Measurements from ENCODE around the gene CYP27C1.
"Not testable (repeated sequence)": the region's sequence is repeated elsewhere in the genome, so short reads cannot be mapped to it uniquely, and the experiment has no call there.

The CYP27C1 gene

GRCh38 chr2:127220102-127220767, at the start of gene CYP27C1:
Gene CYP27C1 (minus strand): TSS chr2:127220299. CDS start chr2:127220270, 29 bp downstream.
- Histone ChIP-seq H3K9me3 (ENCODE audit: control insufficient read depth, insufficient read depth, low read length) (no peaks in the 10 kb centered on the region), H3K4me1 (ENCODE audit: control insufficient read depth, insufficient read depth, low read length) (peaks cover 18% of the 10 kb centered on the region), H3K27me3 (ENCODE audit: control insufficient read depth, insufficient read depth, low read length) (peaks cover 42% of the 10 kb centered on the region), H3K27ac (ENCODE audit: low read depth, low read length) (peak within 1 kb of the TSS; percentile 71), H3K9ac (ENCODE audit: low read depth, low read length) (peak within 1 kb of the TSS; percentile 63), H3K4me3 (ENCODE audit: low read depth, low read length) (peak within 1 kb of the TSS; percentile 88), H3K36me3 (ENCODE audit: control insufficient read depth, insufficient read depth, low read length) (no peaks in the 10 kb centered on the region)

- Histone ChIP-seq H3K27ac (ENCODE audit: low read depth, low read length) (no peak overlapping the region), H3K36me3 (ENCODE audit: control insufficient read depth, insufficient read depth, low read length) (peaks cover 56% of the 10 kb centered on the region), H3K4me3 (ENCODE audit: low read depth, low read length) (no peak overlapping the region), H3K9me3 (ENCODE audit: control insufficient read depth, insufficient read depth, low read length) (no peaks in the 10 kb centered on the region), H3K9ac (ENCODE audit: low read depth, low read length) (no peak overlapping the region), H3K4me1 (ENCODE audit: control insufficient read depth, insufficient read depth, low read length) (no peaks in the 10 kb centered on the region), H3K27me3 (ENCODE audit: control insufficient read depth, insufficient read depth, low read length) (no peaks in the 10 kb centered on the region)
Observed at GRCh38 chr2:127261804-127262406, 41.8 kb upstream of the CYP27C1 start.

GRCh38 chr2:127259355-127259754, 39.3 kb upstream of the CYP27C1 start:
- Histone ChIP-seq H3K9ac (ENCODE audit: low read depth, low read length) (no peak overlapping the region), H3K27ac (ENCODE audit: low read depth, low read length) (no peak overlapping the region), H3K27me3 (ENCODE audit: control insufficient read depth, insufficient read depth, low read length) (no peaks in the 10 kb centered on the region), H3K4me3 (ENCODE audit: low read depth, low read length) (no peak overlapping the region), H3K4me1 (ENCODE audit: control insufficient read depth, insufficient read depth, low read length) (no peaks in the 10 kb centered on the region), H3K9me3 (ENCODE audit: control insufficient read depth, insufficient read depth, low read length) (no peaks in the 10 kb centered on the region), H3K36me3 (ENCODE audit: control insufficient read depth, insufficient read depth, low read length) (peaks cover 59% of the 10 kb centered on the region)

- Histone ChIP-seq H3K27ac (ENCODE audit: low read depth, low read length) (no peak overlapping the region), H3K36me3 (ENCODE audit: control insufficient read depth, insufficient read depth, low read length) (peaks cover 55% of the 10 kb centered on the region), H3K9me3 (ENCODE audit: control insufficient read depth, insufficient read depth, low read length) (no peaks in the 10 kb centered on the region), H3K9ac (ENCODE audit: low read depth, low read length) (no peak overlapping the region), H3K4me1 (ENCODE audit: control insufficient read depth, insufficient read depth, low read length) (no peaks in the 10 kb centered on the region), H3K4me3 (ENCODE audit: low read depth, low read length) (no peak overlapping the region), H3K27me3 (ENCODE audit: control insufficient read depth, insufficient read depth, low read length) (no peaks in the 10 kb centered on the region)
Observed at GRCh38 chr2:127256866-127257265, 36.8 kb upstream of the CYP27C1 start.

GRCh38 chr2:127256381-127256780, 36.3 kb upstream of the CYP27C1 start:
- no peak overlapping the region for H3K9ac ChIP-seq (ENCODE audit: low read depth, low read length)
- no peaks in the 10 kb centered on the region for H3K4me1 ChIP-seq (ENCODE audit: control insufficient read depth, insufficient read depth, low read length)
- no peak overlapping the region for H3K27ac ChIP-seq (ENCODE audit: low read depth, low read length)
- H3K4me3 ChIP-seq (ENCODE audit: low read depth, low read length), result no peak overlapping the region
- H3K9me3 ChIP-seq (ENCODE audit: control insufficient read depth, insufficient read depth, low read length), result no peaks in the 10 kb centered on the region
- H3K36me3 ChIP-seq (ENCODE audit: control insufficient read depth, insufficient read depth, low read length), result peaks cover 51% of the 10 kb centered on the region
- no peaks in the 10 kb centered on the region for H3K27me3 ChIP-seq (ENCODE audit: control insufficient read depth, insufficient read depth, low read length)

- peaks cover 44% of the 10 kb centered on the region for H3K36me3 ChIP-seq (ENCODE audit: control insufficient read depth, insufficient read depth, low read length)
- no peaks in the 10 kb centered on the region for H3K27me3 ChIP-seq (ENCODE audit: control insufficient read depth, insufficient read depth, low read length)
Observed at GRCh38 chr2:127255721-127256120, 35.6 kb upstream of the CYP27C1 start.

GRCh38 chr2:127255146-127255545, 35.0 kb upstream of the CYP27C1 start:
- no peaks in the 10 kb centered on the region for H3K4me1 ChIP-seq (ENCODE audit: control insufficient read depth, insufficient read depth, low read length)

More at GRCh38 chr2:127255721-127256120, 35.6 kb upstream of the CYP27C1 start:
- Histone ChIP-seq H3K27ac (ENCODE audit: low read depth, low read length) (peak overlapping the region; percentile 5), H3K4me3 (ENCODE audit: low read depth, low read length) (no peak overlapping the region), H3K9me3 (ENCODE audit: control insufficient read depth, insufficient read depth, low read length) (no peaks in the 10 kb centered on the region), H3K9ac (ENCODE audit: low read depth, low read length) (no peak overlapping the region), H3K4me1 (ENCODE audit: control insufficient read depth, insufficient read depth, low read length) (no peaks in the 10 kb centered on the region)

GRCh38 chr2:127254386-127254981, 34.4 kb upstream of the CYP27C1 start:
- Histone ChIP-seq H3K36me3 (ENCODE audit: control insufficient read depth, insufficient read depth, low read length) (peaks cover 32% of the 10 kb centered on the region), H3K27me3 (ENCODE audit: control insufficient read depth, insufficient read depth, low read length) (no peaks in the 10 kb centered on the region), H3K4me3 (ENCODE audit: low read depth, low read length) (no peak overlapping the region), H3K9me3 (ENCODE audit: control insufficient read depth, insufficient read depth, low read length) (no peaks in the 10 kb centered on the region), H3K9ac (ENCODE audit: low read depth, low read length) (no peak overlapping the region), H3K27ac (ENCODE audit: low read depth, low read length) (no peak overlapping the region), H3K4me1 (ENCODE audit: control insufficient read depth, insufficient read depth, low read length) (no peaks in the 10 kb centered on the region)

More at GRCh38 chr2:127255146-127255545, 35.0 kb upstream of the CYP27C1 start:
- H3K36me3 ChIP-seq (ENCODE audit: control insufficient read depth, insufficient read depth, low read length), result peaks cover 39% of the 10 kb centered on the region
- H3K27ac ChIP-seq (ENCODE audit: low read depth, low read length), result no peak overlapping the region
- H3K9ac ChIP-seq (ENCODE audit: low read depth, low read length), result no peak overlapping the region
- no peaks in the 10 kb centered on the region for H3K9me3 ChIP-seq (ENCODE audit: control insufficient read depth, insufficient read depth, low read length)
- H3K4me3 ChIP-seq (ENCODE audit: low read depth, low read length), result no peak overlapping the region
- H3K27me3 ChIP-seq (ENCODE audit: control insufficient read depth, insufficient read depth, low read length), result no peaks in the 10 kb centered on the region

GRCh38 chr2:127241184-127241583, 21.1 kb upstream of the CYP27C1 start:
- H3K27me3 ChIP-seq (ENCODE audit: control insufficient read depth, insufficient read depth, low read length); H3K36me3 ChIP-seq (ENCODE audit: control insufficient read depth, insufficient read depth, low read length); H3K4me3 ChIP-seq (ENCODE audit: low read depth, low read length); H3K27ac ChIP-seq (ENCODE audit: low read depth, low read length); H3K9me3 ChIP-seq (ENCODE audit: control insufficient read depth, insufficient read depth, low read length); H3K4me1 ChIP-seq (ENCODE audit: control insufficient read depth, insufficient read depth, low read length); H3K9ac ChIP-seq (ENCODE audit: low read depth, low read length): not testable (repeated sequence)

- H3K4me1 ChIP-seq (ENCODE audit: control insufficient read depth, insufficient read depth, low read length), result 0 out of 2 replicates have a peak, but pooled peaks cover 2% of the 10 kb centered on the region
- H3K27ac ChIP-seq (ENCODE audit: low read depth, low read length), result no peak overlapping the region
Observed at GRCh38 chr2:127239395-127239794, 19.3 kb upstream of the CYP27C1 start.

GRCh38 chr2:127237768-127238167, 17.7 kb upstream of the CYP27C1 start:
- not testable (repeated sequence) for H3K27ac ChIP-seq (ENCODE audit: low read depth, low read length); H3K4me1 ChIP-seq (ENCODE audit: control insufficient read depth, insufficient read depth, low read length); H3K9ac ChIP-seq (ENCODE audit: low read depth, low read length); H3K27me3 ChIP-seq (ENCODE audit: control insufficient read depth, insufficient read depth, low read length); H3K36me3 ChIP-seq (ENCODE audit: control insufficient read depth, insufficient read depth, low read length); H3K9me3 ChIP-seq (ENCODE audit: control insufficient read depth, insufficient read depth, low read length); H3K4me3 ChIP-seq (ENCODE audit: low read depth, low read length)

More at GRCh38 chr2:127239395-127239794, 19.3 kb upstream of the CYP27C1 start:
- no peak overlapping the region for H3K4me3 ChIP-seq (ENCODE audit: low read depth, low read length)
- H3K36me3 ChIP-seq (ENCODE audit: control insufficient read depth, insufficient read depth, low read length), result no peaks in the 10 kb centered on the region
- no peaks in the 10 kb centered on the region for H3K27me3 ChIP-seq (ENCODE audit: control insufficient read depth, insufficient read depth, low read length)
- H3K9ac ChIP-seq (ENCODE audit: low read depth, low read length), result no peak overlapping the region
- H3K9me3 ChIP-seq (ENCODE audit: control insufficient read depth, insufficient read depth, low read length), result peaks cover 8% of the 10 kb centered on the region

Measured in HUES48 (cell line).